NT2/D1 (cell line): ENCODE results near the gene CD22.

Experiments
- DNase-seq: peaks from one replicate; pipeline ENCODE4 v3.0.0-alpha.2; 2011; ENCODE audit warnings: low read depth, low spot score
- H3K27me3 ChIP-seq: 2 replicates; pipeline ENCODE4 v1.6.0; 2011; ENCODE audit warnings: mild to moderate bottlenecking; ENCODE audit not compliant: insufficient read length, insufficient read depth
- H3K36me3 ChIP-seq: 2 replicates; pipeline ENCODE4 v1.6.1; 2011; ENCODE audit warnings: mild to moderate bottlenecking, low read length, mixed read lengths; ENCODE audit not compliant: insufficient read depth, insufficient read length
- H3K4me1 ChIP-seq: 2 replicates; pipeline ENCODE4 v1.5.1; 2011; ENCODE audit not compliant: insufficient read depth, insufficient read length
- H3K4me3 ChIP-seq: 2 replicates; pipeline ENCODE4 v1.5.1; 2011; ENCODE audit warnings: low read depth; ENCODE audit not compliant: insufficient read length
- H3K9ac ChIP-seq: 2 replicates; pipeline ENCODE4 v1.6.0; 2011; ENCODE audit warnings: low read depth; ENCODE audit not compliant: insufficient read length
- H3K9me3 ChIP-seq: 2 replicates; pipeline ENCODE4 v1.5.1; 2011; ENCODE audit warnings: mild to moderate bottlenecking, low read length; ENCODE audit not compliant: insufficient read depth
- SUZ12 ChIP-seq: IDR thresholded peaks from 2 replicates; pipeline ENCODE4 v1.6.1; 2011; ENCODE audit not compliant: insufficient read length, insufficient read depth; ENCODE audit errors: extremely low read depth
- YY1 ChIP-seq: IDR thresholded peaks from 2 replicates; pipeline ENCODE4 v1.6.1; 2011; ENCODE audit not compliant: insufficient read length, insufficient read depth
- ZNF274 ChIP-seq: IDR thresholded peaks from 2 replicates; pipeline ENCODE4 v1.6.1; 2011; ENCODE audit warnings: mild to moderate bottlenecking, low read depth, low read length

CD22 gene

GRCh38 chr19:35330475-35330874 is 1.5 kb downstream of the CD22 start:
- no peaks in the 10 kb centered on the region for H3K9me3 ChIP-seq
- H3K36me3 ChIP-seq: no peaks in the 10 kb centered on the region
- no peaks in the 10 kb centered on the region for H3K27me3 ChIP-seq
- no peak overlapping the region for H3K9ac ChIP-seq
- TF ChIP-seq SUZ12 (no peak), YY1 (no peak), ZNF274 (no peak)
- H3K4me3 ChIP-seq: no peak overlapping the region
- peaks cover 6% of the 10 kb centered on the region for H3K4me1 ChIP-seq
- no peak for DNase-seq

GRCh38 chr19:35331551-35332214 is 2.7 kb downstream of the CD22 start:
- no peaks in the 10 kb centered on the region for H3K9me3 ChIP-seq
- peaks cover 6% of the 10 kb centered on the region for H3K4me1 ChIP-seq
- DNase-seq: no peak
- H3K36me3 ChIP-seq: no peaks in the 10 kb centered on the region
- no peak overlapping the region for H3K4me3 ChIP-seq
- H3K27me3 ChIP-seq: no peaks in the 10 kb centered on the region
- no peak overlapping the region for H3K9ac ChIP-seq
- TF ChIP-seq ZNF274 (no peak), SUZ12 (no peak), YY1 (no peak)

GRCh38 chr19:35332817-35333216 is 3.8 kb downstream of the CD22 start:
- Histone ChIP-seq H3K4me1 (peaks cover 6% of the 10 kb centered on the region), H3K27me3 (no peaks in the 10 kb centered on the region), H3K4me3 (no peak overlapping the region), H3K9me3 (no peaks in the 10 kb centered on the region), H3K36me3 (no peaks in the 10 kb centered on the region), H3K9ac (no peak overlapping the region)
- TF ChIP-seq ZNF274 (no peak), SUZ12 (no peak), YY1 (no peak)
- DNase-seq: no peak

GRCh38 chr19:35334144-35334753 is 5.3 kb downstream of the CD22 start:
- TF ChIP-seq ZNF274: no peak
- TF ChIP-seq YY1: no peak
- TF ChIP-seq SUZ12: no peak
- no peaks in the 10 kb centered on the region for H3K27me3 ChIP-seq
- H3K9ac ChIP-seq: no peak overlapping the region
- peaks cover 3% of the 10 kb centered on the region for H3K4me1 ChIP-seq
- no peak overlapping the region for H3K4me3 ChIP-seq
- no peaks in the 10 kb centered on the region for H3K9me3 ChIP-seq
- no peak for DNase-seq
- no peaks in the 10 kb centered on the region for H3K36me3 ChIP-seq

GRCh38 chr19:35336166-35336955 is 7.4 kb downstream of the CD22 start:
- Histone ChIP-seq H3K4me1 (no peaks in the 10 kb centered on the region), H3K36me3 (no peaks in the 10 kb centered on the region), H3K4me3 (no peak overlapping the region), H3K9me3 (no peaks in the 10 kb centered on the region), H3K9ac (no peak overlapping the region), H3K27me3 (no peaks in the 10 kb centered on the region)
- no peak for TF ChIP-seq SUZ12
- TF ChIP-seq ZNF274: no peak
- TF ChIP-seq YY1: no peak
- no peak for DNase-seq

GRCh38 chr19:35337097-35337983 is 8.4 kb downstream of the CD22 start:
- Histone ChIP-seq H3K27me3 (no peaks in the 10 kb centered on the region), H3K4me3 (no peak overlapping the region), H3K36me3 (no peaks in the 10 kb centered on the region), H3K4me1 (no peaks in the 10 kb centered on the region), H3K9ac (no peak overlapping the region), H3K9me3 (no peaks in the 10 kb centered on the region)
- TF ChIP-seq ZNF274 (no peak), SUZ12 (no peak), YY1 (no peak)
- DNase-seq: no peak

- TF ChIP-seq SUZ12 (no peak), YY1 (no peak), ZNF274 (no peak)
- Histone ChIP-seq H3K36me3 (no peaks in the 10 kb centered on the region), H3K4me1 (no peaks in the 10 kb centered on the region), H3K9me3 (no peaks in the 10 kb centered on the region), H3K4me3 (no peak overlapping the region), H3K9ac (no peak overlapping the region), H3K27me3 (no peaks in the 10 kb centered on the region)
- DNase-seq: no peak
Measured at GRCh38 chr19:35337984-35338296, 9.0 kb downstream of the CD22 start.
